HG02763 (cell line): ENCODE measurements around the gene ACSF3.
"Not testable (repeated sequence)": the region's sequence is repeated elsewhere in the genome, so short reads cannot be mapped to it uniquely, and the experiment has no call there.

Experiments used
- ATAC-seq: cut with Tn5 transposase; IDR thresholded peaks from one replicate; pipeline ENCODE4 v1.9.1; 2021; ENCODE audit warnings: mild to moderate bottlenecking, moderate library complexity; ENCODE audit not compliant: unreplicated experiment

The ACSF3 gene

DNA sequence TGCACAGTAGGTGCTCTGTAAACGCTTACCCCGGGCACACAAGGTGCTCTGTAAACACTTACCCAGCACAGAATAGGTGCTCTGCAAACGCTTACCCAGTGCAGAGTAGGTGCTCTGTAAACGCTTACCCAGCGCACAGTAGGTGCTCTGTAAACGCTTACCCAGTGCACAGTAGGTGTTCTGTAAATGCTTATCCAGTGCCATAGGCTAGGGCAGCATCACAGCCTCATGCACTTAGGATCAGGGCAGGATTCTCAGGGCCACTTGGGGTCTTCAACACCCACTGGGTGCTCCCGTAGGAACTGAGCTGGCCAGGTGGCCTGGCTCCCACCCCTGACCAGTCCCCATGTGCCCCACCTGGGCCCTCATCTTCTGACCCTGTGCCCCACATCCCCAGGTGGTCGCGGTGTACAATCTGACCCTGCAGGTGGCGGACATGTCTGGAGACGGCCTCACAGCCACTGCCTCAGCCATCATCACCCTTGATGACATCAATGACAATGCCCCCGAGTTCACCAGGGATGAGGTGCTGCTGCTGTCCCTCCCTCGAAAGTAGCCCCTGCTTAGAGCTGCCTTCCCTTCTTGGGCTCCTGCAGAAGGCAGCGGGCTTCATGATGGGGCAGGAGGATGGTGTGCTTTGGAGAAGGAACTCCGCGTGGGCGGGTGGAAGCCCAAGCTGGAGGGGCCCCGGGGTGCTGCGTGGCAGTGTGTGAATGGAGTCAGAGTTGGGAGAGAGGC lies 93.5 kb downstream of the ACSF3 start:
- ATAC-seq, result no peak

DNA sequence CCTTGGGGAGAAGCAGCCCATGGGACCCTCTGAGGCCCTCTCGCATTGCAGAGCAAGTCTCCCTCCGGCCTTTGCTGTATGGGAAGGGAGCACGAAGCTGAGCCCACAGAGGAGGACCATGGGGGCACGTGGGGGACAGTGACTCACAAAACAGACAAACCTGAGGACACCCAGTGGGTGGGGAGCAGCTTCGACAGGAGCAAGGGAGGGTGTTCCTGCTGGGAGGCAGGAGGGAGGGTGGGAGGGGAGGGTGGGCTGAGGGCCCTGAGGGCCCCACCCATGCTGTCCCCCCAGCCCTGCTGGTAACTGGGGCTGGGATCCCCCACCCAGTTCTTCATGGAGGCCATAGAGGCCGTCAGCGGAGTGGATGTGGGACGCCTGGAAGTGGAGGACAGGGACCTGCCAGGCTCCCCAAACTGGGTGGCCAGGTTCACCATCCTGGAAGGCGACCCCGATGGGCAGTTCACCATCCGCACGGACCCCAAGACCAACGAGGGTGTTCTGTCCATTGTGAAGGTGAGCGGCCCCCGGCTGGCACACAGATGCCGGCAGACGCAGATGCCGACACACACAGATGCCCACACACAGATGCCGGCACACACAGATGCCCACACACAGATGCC lies 94.2 kb downstream of the ACSF3 start:
- ATAC-seq, result no peak

DNA sequence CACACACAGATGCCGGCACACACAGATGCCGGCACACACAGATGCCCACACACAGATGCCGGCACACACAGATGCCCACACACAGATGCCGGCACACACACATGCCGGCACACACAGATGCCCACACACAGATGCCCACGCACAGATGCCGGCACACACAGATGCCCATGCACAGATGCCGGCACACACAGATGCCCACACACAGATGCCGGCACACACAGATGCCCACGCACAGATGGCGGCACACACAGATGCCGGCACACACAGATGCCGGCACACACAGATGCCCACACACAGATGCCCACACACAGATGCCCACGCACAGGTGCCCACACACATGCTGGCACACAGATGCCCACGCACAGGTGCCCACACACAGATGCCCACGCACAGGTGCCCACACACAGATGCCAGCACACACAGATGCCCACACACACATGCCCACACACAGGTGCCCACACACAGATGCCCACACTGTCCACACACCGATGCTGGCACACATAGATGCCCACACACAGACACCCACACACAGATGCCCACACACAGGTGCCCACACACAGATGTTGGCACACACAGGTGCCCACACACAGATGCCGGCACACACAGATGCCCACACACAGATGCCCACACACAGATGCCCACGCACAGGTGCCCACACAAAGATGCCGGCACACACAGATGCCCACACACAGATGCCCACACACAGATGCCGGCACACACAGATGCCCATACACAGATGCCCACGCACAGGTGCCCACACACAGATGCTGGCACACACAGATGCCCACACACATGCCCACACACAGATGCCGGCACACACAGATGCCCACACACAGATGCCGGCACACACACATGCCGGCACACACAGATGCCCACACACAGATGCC lies 95.1 kb downstream of the ACSF3 start:
- not testable (repeated sequence) for ATAC-seq

DNA sequence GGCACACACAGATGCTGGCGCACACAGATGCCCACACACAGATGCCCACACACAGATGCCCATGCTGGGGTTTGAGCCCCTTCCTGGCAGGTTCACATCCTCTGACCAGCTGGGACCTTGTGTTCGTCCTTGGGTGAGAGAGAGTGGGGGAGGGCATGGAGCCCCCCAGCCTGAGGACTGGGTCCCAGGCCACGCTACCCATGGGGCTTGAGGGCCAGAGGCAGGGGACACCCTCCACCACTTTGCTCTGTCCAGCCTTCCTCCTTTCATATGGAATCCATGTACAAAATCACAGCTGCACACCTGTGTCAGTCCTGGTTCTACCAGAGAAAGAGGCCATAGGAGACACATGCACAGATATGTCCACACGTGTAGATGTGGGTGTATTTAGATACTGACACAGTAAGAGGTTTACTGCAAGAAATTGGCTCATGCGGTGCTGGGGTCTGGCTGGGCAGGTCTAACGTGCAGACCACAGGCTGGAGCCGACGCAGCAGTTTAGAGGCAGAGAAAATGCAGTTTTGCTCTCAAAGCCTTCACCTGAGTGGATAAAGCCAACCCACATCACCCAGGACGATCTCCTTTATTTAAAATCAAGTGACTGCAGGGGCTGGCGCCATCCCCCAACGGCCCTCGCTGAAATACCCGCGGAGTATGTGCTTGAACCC lies 95.8 kb downstream of the ACSF3 start:
- no peak for ATAC-seq

DNA sequence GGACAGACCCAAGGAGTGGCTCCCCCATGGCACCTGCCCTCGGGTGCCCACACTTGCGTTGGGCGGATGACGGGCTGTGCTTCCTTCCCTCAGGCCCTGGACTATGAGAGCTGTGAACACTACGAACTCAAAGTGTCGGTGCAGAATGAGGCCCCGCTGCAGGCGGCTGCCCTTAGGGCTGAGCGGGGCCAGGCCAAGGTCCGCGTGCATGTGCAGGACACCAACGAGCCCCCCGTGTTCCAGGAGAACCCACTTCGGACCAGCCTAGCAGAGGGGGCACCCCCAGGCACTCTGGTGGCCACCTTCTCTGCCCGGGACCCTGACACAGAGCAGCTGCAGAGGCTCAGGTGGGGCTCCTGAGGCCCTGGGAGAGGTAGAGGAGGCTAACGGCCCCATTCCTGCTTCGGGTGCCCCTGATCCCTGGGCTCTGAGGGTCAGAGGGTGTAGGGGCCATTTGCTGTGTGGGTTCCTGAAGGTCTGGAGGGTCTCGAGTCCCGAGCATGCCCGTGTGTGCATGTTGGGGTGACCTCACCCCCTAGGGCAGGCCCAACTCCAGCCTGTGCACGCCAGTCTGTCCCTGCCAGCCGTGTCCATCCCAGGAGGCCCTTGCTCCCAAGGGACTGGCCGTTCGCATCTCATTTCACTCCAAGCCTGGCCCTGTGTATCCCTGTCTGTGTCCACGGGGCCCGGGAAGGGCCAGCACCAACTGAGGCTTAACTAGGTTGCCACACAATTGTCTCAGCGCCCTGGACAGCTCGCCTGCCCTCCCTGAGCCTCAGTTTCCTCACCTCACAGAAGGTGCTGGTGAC lies 96.7 kb downstream of the ACSF3 start:
- no peak for ATAC-seq

DNA sequence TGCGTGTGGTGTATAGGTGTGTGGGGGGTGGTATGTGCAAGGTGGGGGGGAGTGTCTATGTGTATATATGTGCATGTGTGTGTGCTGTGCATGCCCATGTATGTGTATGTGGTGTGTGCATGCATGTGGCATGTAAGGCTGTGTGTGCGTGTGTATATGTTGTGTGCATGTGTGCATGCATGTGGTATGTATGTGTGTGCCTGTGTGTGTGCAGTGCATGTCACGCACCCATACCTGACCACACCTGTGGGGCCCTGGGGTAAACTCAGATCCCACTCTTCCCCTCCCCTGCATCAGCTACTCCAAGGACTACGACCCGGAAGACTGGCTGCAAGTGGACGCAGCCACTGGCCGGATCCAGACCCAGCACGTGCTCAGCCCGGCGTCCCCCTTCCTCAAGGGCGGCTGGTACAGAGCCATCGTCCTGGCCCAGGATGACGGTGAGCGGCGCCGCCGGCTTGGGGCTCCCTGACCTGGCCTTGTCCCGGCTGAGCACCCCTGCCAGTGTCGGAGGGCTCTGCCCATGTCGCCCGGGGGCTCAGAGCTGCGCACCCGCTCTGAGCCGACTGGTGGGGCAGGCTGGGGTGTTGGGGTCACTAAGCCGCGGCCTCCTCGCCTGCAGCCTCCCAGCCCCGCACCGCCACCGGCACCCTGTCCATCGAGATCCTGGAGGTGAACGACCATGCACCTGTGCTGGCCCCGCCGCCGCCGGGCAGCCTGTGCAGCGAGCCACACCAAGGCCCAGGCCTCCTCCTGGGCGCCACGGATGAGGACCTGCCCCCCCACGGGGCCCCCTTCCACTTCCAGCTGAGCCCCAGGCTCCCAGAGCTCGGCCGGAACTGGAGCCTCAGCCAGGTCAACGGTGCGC lies 97.6 kb downstream of the ACSF3 start:
- no peak for ATAC-seq

DNA sequence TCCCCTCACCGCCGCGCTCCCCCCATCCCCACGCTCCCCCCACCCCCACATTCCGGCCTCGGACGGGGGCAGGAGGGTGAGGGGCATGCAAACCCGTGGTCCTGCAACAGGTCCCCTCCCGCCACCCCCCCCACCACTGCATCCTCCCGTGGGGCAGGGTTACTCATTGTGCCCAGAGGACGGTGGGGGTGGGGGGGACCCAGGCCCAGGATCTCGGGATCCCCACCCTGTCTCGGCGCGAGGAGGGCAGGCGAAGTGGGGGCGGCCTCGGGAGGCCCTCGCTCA lies 98.2 kb downstream of the ACSF3 start:
- no peak for ATAC-seq

DNA sequence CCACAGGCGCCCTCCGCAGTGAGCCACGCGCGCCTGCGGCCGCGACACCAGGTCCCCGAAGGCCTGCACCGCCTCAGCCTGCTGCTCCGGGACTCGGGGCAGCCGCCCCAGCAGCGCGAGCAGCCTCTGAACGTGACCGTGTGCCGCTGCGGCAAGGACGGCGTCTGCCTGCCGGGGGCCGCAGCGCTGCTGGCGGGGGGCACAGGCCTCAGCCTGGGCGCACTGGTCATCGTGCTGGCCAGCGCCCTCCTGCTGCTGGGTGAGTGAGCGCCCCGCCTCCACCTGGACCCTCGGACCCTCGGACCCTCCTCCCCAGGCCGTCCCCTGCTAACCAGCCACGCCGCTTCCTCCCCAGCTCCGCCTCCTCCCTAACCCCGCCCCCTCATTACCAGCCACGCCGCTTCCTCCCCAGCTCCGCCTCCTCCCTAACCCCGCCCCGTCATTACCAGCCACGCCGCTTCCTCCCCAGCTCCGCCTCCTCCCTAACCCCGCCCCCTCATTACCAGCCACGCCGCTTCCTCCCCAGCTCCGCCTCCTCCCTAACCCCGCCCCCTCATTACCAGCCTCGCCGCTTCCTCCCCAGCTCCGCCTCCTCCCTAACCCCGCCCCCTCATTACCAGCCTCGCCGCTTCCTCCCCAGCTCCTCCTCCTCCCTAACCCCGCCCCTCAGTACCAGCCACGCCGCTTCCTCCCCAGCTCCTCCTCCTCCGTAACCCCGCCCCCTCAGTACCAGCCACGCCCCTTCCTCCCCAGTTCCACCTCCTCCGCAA lies 98.7 kb downstream of the ACSF3 start:
- not testable (repeated sequence) for ATAC-seq

DNA sequence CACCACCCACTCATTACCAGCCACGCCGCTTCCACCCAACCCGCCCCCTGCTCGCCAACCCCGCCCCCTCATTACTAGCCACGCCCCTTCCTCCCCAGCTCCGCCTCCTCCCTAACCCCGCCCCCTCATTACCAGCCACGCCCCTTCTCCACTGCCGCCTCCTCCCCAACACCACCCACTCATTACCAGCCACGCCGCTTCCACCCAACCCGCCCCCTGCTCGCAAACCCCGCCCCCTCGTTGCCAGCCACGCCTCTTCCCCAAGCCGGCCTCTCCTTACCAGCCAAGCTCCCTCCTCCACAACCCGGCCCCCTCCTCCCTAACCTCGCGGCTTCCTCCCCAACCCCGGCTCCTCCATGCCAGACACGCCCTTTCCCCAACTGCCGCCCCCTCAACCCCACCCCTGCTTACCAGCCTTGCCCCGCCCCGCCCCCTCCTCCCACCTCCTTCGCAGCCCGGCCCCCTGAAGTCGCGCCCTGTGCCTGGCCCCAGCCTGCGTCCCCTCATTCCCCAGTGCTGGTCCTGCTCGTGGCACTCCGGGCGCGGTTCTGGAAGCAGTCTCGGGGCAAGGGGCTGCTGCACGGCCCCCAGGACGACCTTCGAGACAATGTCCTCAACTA lies 99.4 kb downstream of the ACSF3 start:
- no peak for ATAC-seq

DNA sequence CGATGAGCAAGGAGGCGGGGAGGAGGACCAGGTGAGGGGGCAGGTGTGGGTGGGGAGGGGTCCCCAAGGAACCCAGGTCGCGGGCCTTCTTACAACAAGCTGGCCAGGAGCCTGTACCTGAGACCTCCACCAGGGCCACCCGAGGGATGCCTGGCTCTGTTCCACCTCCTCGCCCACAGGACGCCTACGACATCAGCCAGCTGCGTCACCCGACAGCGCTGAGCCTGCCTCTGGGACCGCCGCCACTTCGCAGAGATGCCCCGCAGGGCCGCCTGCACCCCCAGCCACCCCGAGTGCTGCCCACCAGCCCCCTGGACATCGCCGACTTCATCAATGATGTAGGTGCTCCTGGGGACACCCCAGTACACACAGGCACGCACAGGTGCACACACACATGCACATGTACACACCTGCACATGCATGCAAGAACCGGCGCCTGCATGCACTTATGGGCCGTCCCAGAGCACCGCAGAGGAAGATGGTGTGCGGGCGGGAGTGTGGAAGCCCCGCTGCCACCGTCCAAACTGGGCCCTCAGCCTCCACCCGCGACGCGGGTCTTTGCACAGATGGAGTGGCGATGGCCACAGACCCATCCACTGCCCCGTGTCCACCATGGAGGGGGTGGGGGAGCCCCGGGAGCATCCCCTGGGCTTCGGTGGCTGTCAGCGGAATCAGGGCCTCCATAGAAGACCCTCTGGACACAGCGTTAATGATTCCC lies 100.1 kb downstream of the ACSF3 start:
- ATAC-seq, result no peak

DNA sequence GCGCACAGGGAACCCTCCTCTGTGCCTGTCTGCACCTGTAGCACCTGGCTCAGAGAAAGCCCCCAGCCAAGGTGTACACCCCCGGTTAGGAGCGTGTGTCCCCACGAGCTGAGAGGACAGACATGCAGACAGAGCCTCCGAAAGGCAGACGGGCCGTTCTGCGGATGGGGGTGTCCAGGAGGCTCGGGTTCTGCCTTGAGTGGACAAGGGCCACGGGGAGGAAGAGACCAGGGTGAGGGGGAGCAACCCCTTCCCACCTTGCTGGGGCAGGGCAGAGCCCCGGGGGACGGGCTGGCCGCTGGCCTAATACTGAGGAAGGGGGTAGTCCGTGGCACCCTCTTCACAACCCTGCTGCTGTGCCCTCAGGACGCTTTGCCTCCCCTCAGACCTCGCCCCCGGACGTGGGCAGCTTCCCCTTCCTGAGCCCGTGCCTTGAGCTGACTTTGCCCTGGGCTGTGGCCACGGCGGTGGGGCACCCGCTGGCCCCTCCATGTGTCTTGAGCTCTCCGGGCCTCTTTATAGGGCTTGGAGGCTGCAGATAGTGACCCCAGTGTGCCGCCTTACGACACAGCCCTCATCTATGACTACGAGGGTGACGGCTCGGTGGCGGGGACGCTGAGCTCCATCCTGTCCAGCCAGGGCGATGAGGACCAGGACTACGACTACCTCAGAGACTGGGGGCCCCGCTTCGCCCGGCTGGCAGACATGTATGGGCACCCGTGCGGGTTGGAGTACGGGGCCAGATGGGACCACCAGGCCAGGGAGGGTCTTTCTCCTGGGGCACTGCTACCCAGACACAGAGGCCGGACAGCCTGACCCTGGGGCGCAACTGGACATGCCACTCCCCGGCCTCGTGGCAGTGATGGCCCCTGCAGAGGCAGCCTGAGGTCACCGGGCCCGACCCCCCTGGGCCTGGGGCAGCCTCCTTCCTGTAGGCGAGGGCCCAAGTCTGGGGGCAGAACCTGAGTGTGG lies 101.0 kb downstream of the ACSF3 start:
- no peak for ATAC-seq

DNA sequence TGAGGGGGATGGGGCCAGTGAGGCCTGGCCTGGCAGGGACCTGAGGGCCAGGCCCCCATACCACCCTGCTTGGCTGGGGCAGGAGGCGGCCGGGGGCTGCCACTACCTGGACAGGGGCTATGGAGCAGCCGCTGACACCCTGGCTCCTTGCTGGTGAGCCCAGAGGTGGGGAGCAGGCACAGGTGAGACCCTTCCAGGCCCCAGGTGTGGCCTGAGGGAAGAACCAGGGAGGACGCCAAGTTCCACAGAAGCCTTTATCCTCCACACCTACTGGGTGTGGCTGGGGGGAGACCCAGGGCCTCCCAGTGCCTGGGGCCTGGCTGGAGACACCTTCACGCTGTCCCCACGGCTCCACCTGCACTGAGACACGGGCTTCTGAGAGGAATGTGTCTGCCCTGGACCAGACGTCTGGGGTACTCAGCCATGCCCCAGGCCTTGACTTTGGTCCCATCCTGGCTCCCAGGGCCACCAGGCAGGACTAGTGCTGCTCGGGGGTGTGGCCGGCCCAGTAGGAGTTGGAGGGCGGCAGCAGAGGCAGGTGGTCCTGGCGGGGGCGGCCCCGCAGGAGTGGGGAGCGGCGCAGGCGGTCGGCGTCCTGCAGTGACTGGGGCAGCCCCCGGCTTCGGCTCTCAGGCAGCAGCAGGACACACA lies 102.0 kb downstream of the ACSF3 start:
- ATAC-seq, result no peak

DNA sequence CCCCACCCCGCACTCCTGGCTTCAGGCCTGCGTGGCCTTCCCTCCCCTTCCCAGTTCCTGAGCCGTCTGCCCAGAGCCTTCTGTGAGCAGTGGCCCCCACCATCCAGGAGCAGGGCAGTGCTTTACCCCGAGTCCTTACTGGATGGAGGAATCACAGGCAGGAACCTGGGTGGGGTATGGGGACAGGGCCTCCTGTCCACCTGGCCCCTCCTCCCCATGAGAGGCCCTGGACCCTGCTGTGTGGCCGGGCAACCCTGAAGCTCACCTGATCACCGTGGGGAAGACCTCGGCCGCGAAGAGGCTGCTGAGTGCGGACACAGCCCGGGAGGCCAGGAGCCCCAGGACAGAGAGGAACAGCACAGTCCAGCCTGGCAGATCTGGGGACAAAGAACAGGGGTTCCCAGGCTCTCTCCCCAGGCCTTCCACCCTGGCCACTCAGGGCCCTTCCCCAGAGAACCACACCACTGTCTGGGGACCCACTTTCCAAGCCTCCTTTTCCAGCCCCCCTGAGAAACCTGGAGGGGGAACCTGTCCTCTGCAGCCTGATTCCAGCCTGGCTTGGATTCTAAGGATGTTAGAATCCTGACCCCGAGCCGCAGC lies 103.5 kb downstream of the ACSF3 start:
- ATAC-seq, result no peak

DNA sequence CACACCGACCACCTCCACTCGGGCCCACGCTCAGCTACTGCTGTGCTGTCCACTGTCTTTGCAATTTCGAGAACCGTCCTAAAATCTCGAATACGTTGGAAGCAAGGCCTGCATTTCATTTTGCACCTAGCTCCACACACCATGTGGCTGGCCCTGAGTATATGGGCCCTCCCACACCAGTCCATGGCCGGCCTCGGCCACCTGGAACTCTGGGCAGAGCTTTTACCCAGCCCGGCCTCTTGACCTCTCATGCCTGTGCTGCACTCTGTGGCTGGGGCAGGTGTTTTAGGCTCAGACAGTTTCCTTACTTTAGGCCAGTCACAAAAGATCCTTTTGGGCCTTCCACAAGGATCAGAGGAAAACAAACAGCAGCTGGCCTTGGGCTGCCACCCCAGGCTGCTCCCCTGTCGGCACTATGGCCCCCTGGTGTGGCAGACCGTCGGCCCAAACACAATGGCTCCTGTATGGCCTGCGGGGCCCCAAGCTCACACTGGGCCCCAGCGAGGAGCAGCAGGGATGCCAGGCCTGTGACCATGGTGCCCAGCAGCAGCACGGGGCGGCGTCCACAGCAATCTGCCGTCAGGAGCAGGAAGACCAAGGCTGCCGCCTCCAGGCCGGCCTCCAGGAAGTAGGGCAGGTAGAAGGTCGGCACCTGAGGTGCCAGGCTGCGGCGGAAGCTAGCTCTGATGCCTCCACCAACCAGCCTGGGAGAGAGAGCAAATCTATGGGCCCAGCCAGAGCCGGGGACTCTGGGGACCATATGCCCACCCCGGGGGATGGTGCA lies 104.2 kb downstream of the ACSF3 start:
- no peak for ATAC-seq
